ENCODE measurements around the gene FBLN1. TPM values are rescaled to one million over a fixed set of nuclear protein-coding genes. Genes with fewer than 3 reads are reported as not detected.

FBLN1 gene
- polyA plus RNA-seq, 1 experiment = 1,033 TPM

GRCh38 chr22:45565973-45566372, 63.3 kb downstream of the FBLN1 start:
- DNase-seq (ENCODE audit: low read depth) = no peak
- H3K36me3 ChIP-seq (ENCODE audit: control insufficient read depth, insufficient read depth, low read length) = peaks cover 29% of the 10 kb centered on the region
- no peak for TF ChIP-seq CTCF (IDR thresholded peaks at IDR 0.05; ENCODE audit: insufficient read depth, low read depth, low read length)
- no peak overlapping the region for H3K4me3 ChIP-seq (ENCODE audit: low read depth, low read length)
- H3K27me3 ChIP-seq (ENCODE audit: control insufficient read depth, insufficient read depth, low read length) = no peaks in the 10 kb centered on the region
- POLR2A ChIA-PET = no interaction called here
- CTCF ChIA-PET = interaction anchor here (0.8 to 4.5 kb wide), 3 partner anchors 12 to 107 kb away, joined by 3 to 25 read pairs (median 15); no protein-coding TSS in a partner anchor

- TF ChIP-seq CTCF (IDR thresholded peaks at IDR 0.05; ENCODE audit: insufficient read depth, low read depth, low read length) = no peak
- ChIA-PET CTCF (interaction anchor here (4.5 kb wide), 1 partner anchor 9 kb away, joined by 25 read pairs; no protein-coding TSS in a partner anchor), POLR2A (no interaction called here)
- Histone ChIP-seq H3K27me3 (ENCODE audit: control insufficient read depth, insufficient read depth, low read length) (no peaks in the 10 kb centered on the region), H3K4me3 (ENCODE audit: low read depth, low read length) (no peak overlapping the region), H3K36me3 (ENCODE audit: control insufficient read depth, insufficient read depth, low read length) (peaks cover 24% of the 10 kb centered on the region)
- no peak for DNase-seq (ENCODE audit: low read depth)
Observed at GRCh38 chr22:45568213-45568612, 65.5 kb downstream of the FBLN1 start.

GRCh38 chr22:45571089-45571488, 68.4 kb downstream of the FBLN1 start:
- DNase-seq (ENCODE audit: low read depth) = no peak
- ChIA-PET CTCF (no interaction called here), POLR2A (no interaction called here)
- Histone ChIP-seq H3K27me3 (ENCODE audit: control insufficient read depth, insufficient read depth, low read length) (no peaks in the 10 kb centered on the region), H3K36me3 (ENCODE audit: control insufficient read depth, insufficient read depth, low read length) (peaks cover 25% of the 10 kb centered on the region), H3K4me3 (ENCODE audit: low read depth, low read length) (no peak overlapping the region)
- TF ChIP-seq CTCF (IDR thresholded peaks at IDR 0.05; ENCODE audit: insufficient read depth, low read depth, low read length) = no peak

- Histone ChIP-seq H3K4me3 (ENCODE audit: low read depth, low read length) (no peak overlapping the region), H3K36me3 (ENCODE audit: control insufficient read depth, insufficient read depth, low read length) (peaks cover 33% of the 10 kb centered on the region), H3K27me3 (ENCODE audit: control insufficient read depth, insufficient read depth, low read length) (no peaks in the 10 kb centered on the region)
- TF ChIP-seq CTCF (IDR thresholded peaks at IDR 0.05; ENCODE audit: insufficient read depth, low read depth, low read length) = no peak
- no peak for DNase-seq (ENCODE audit: low read depth)
- POLR2A ChIA-PET = no interaction called here
- CTCF ChIA-PET = interaction anchor here (1.2 to 1.3 kb wide), 2 partner anchors 13 to 102 kb away, joined by 3 read pairs; no protein-coding TSS in a partner anchor
Observed at GRCh38 chr22:45572444-45572843, 69.8 kb downstream of the FBLN1 start.

- POLR2A ChIA-PET = no interaction called here
- no peaks in the 10 kb centered on the region for H3K27me3 ChIP-seq (ENCODE audit: control insufficient read depth, insufficient read depth, low read length)
- no peak for DNase-seq (ENCODE audit: low read depth)
- H3K4me3 ChIP-seq (ENCODE audit: low read depth, low read length) = no peak overlapping the region
- H3K36me3 ChIP-seq (ENCODE audit: control insufficient read depth, insufficient read depth, low read length) = peaks cover 44% of the 10 kb centered on the region
- no peak for TF ChIP-seq CTCF (IDR thresholded peaks at IDR 0.05; ENCODE audit: insufficient read depth, low read depth, low read length)
- CTCF ChIA-PET = interaction anchor here (0.7 to 1.1 kb wide), 3 partner anchors 13 to 402 kb away, joined by 3 to 4 read pairs (median 3); partner anchors contain the start of gene WNT7B
Observed at GRCh38 chr22:45574069-45574703, 71.5 kb downstream of the FBLN1 start.

Measured in BJ (cell line).